Hypothalamus (tissue), 51 donors: ENCODE data around the gene TSPAN8.
"Not testable (repeated sequence)": the region's sequence is repeated elsewhere in the genome, so short reads cannot be mapped to it uniquely, and the experiment has no call there.

Experiments used
- DNase-seq, 51 donors: peaks; one replicate each; lab custom pipeline; 2025; lab: John Stamatoyannopoulos, UW

The TSPAN8 gene

DNA sequence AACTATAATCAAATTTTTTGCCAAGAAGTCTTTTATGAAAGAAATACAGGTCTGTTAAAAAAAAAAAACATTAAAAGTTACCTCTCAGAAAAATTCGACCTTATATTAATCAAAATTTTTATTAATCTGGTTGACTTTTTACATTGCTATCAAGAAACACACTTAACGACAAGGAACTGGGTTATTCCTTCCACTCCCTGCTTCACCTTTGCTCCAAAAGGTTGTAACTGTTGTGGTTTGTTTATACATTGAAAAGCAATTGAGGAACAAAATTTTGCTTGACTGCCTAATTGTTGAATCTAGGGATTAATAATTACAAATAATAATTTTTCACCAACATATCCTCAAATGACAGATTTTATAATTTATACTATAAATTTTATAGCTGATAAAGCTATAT is 28.4 kb downstream of the TSPAN8 start:
- DNase-seq: no peak

GRCh38 chr12:71128191-71128788 is 29.5 kb downstream of the TSPAN8 start:
- no peak for DNase-seq

GRCh38 chr12:71125949-71126348 is 31.9 kb downstream of the TSPAN8 start:
- DNase-seq: no peak

GRCh38 chr12:71125515-71125914 is 32.3 kb downstream of the TSPAN8 start:
- no peak for DNase-seq

GRCh38 chr12:71124835-71125460 is 32.9 kb downstream of the TSPAN8 start:
- DNase-seq: no peak

DNA sequence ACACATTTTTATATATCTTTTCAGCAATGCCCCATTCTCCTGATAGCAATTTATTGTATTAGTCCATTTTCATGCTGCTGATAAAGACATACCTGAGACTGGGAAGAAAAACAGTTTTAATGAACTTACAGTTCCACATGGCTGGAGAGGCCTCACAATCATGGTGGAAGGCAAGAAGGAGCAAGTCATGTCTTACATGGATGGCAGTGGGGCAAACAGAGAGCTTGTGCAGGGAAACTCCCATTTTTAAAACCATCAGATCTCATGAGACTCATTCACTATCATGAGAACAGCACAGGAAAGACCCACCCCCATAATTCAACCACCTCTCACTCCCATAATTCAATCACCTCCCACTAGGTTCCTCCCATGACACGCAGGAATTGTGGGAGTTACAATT is 44.7 kb downstream of the TSPAN8 start:
- DNase-seq: not testable (repeated sequence)

DNA sequence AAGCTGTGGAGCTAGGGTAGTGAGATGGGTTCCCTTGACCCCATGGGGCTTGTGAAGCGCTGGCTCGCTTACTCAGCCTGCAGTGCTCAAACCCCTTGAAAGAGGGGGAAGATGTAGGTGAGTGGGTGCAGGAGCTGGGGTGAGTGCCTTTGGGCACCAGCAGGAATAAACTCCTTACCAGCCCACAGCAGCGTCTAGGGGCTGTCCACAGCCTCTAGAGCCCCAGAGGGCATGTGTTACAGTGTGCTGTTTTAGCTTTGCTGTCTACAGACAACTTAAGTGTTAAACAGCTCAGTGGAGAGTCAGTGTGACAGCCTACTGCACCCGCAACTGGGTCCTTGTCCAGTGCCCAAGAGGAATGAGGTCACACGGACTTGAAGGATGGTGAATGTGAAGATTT is 48.0 kb downstream of the TSPAN8 start:
- DNase-seq: no peak

- DNase-seq: no peak
These were observed 49.4 kb downstream of the TSPAN8 start for GRCh38 chr12:71108355-71108754.

DNA sequence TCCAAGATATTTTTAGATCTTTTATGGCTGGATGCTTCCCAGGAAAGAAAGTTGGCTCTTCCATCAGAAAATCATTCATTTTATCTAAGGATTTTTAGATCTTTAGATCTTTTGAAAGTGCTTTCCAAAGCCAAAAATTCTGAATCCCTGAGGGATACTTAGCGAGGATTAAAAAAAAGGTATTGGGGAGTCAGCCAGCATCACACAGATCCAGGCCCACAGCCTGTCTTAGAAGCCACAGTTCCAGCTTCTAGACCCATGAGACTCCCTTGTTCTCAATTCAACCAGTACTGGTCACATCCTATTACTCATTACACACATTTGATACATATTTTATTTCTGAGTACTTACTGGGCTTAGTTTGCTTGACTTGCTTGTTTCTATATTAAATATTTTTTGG is 49.9 kb downstream of the TSPAN8 start:
- DNase-seq: no peak

DNA sequence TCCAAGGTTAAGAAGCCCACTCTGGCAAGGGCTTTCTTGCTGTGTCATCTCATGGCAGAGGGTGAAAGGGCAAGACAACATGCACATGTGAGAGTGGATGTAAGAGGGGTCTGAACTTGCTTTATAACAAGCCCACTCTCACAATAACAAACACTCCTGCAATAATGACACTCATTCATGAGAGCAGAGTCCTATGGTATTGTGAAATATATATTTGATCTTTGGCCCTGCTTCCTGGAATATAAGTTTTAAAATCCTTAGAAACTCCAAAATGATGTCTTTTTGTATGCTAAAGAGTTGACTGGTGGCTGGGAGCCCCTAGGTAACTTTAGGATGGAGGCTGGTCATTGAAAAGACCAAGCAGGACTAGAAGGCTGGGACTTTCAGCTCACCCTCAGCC is 51.8 kb downstream of the TSPAN8 start:
- DNase-seq: no peak

- no peak for DNase-seq
These were observed 65.5 kb downstream of the TSPAN8 start for GRCh38 chr12:71092290-71092689.

GRCh38 chr12:71090971-71091370 is 66.8 kb downstream of the TSPAN8 start:
- DNase-seq: no peak

DNA sequence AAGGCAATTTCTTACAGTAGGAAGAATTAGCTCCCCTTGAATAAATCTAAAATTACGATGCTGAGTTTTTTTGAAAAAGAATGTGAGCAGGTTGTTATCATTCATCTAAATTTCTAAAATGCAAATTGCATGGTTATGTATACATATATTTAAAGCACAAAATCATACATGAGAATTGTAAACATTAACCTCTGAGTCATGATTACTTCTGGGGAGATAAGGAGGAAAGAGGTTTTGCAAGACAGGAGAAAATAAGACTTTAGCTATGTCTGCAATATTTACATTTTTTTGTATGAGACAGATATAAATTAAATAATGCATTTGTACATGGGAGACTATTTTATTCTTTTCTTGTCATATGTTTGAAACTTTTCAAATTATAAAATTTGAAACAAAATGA is 72.2 kb downstream of the TSPAN8 start:
- no peak for DNase-seq

DNA sequence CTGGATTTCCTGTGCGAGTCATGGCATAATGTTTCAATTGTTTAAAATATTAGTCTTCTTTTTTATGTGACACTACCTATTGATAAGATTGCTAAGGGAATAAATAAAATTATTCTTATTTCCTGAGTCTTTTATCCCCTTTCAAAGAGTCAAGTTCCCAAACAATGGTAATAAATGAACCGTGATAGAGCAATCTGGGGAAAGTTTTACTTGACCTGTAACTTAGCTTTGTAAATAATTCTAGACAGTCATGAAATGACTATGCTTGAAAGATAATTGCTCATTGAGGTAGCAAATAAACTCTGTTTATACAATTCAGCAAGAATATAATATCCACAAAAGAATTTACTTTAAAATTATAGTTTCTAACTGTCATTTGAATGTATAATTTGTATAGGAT is 82.1 kb downstream of the TSPAN8 start:
- no peak for DNase-seq
